Dedifferentiated amniotic fluid mesenchymal stem cell (primary cell): ENCODE results near the gene ARGLU1.

Experiments used
- DNase-seq: peaks from one replicate; pipeline ENCODE4 v3.0.0-alpha.2; 2016; ENCODE audit errors: extremely low spot score

The ARGLU1 gene

GRCh38 chr13:106548064-106548696 is 19.8 kb downstream of the ARGLU1 start:
- no peak for DNase-seq

GRCh38 chr13:106541826-106542225 is 26.1 kb downstream of the ARGLU1 start:
- no peak for DNase-seq

GRCh38 chr13:106540613-106541012 is 27.3 kb downstream of the ARGLU1 start:
- no peak for DNase-seq

GRCh38 chr13:106537521-106537920 is 30.4 kb downstream of the ARGLU1 start:
- no peak for DNase-seq

GRCh38 chr13:106536244-106537034 is 31.5 kb downstream of the ARGLU1 start:
- DNase-seq: peak; percentile 77

- DNase-seq: peak; percentile 78
Observed at GRCh38 chr13:106535552-106536243, 32.2 kb downstream of the ARGLU1 start, which contains the start of gene EFNB2. Gene EFNB2 (minus strand): TSS chr13:106535662. CDS start chr13:106534964, 698 bp downstream.

- DNase-seq: no peak
Observed at GRCh38 chr13:106534639-106535551, 33.0 kb downstream of the ARGLU1 start.

GRCh38 chr13:106533943-106534638 is 33.8 kb downstream of the ARGLU1 start:
- DNase-seq: peak; percentile 57

GRCh38 chr13:106533101-106533942 is 34.6 kb downstream of the ARGLU1 start:
- DNase-seq: peak; percentile 75

GRCh38 chr13:106532111-106532929 is 35.6 kb downstream of the ARGLU1 start:
- DNase-seq: no peak

GRCh38 chr13:106530980-106531481 is 36.9 kb downstream of the ARGLU1 start:
- DNase-seq: no peak

- DNase-seq: no peak
Observed at GRCh38 chr13:106530171-106530851, 37.6 kb downstream of the ARGLU1 start.

GRCh38 chr13:106529415-106530170 is 38.3 kb downstream of the ARGLU1 start:
- no peak for DNase-seq

- DNase-seq: no peak
Observed at GRCh38 chr13:106528718-106529414, 39.1 kb downstream of the ARGLU1 start.

- DNase-seq: no peak
Observed at GRCh38 chr13:106527826-106528225, 40.1 kb downstream of the ARGLU1 start.

GRCh38 chr13:106527445-106527801 is 40.5 kb downstream of the ARGLU1 start:
- no peak for DNase-seq
